Measurements from ENCODE around the gene BCL2L15. TPM values are rescaled to one million over a fixed set of nuclear protein-coding genes. Genes with fewer than 3 reads are reported as not detected.
A peak's percentile ranks its signal among the peaks of the same experiment; 100 is the strongest.

Gene BCL2L15
- total RNA-seq, 2 experiments from 2014 or later: 1.2 to 1.5 TPM

DNA sequence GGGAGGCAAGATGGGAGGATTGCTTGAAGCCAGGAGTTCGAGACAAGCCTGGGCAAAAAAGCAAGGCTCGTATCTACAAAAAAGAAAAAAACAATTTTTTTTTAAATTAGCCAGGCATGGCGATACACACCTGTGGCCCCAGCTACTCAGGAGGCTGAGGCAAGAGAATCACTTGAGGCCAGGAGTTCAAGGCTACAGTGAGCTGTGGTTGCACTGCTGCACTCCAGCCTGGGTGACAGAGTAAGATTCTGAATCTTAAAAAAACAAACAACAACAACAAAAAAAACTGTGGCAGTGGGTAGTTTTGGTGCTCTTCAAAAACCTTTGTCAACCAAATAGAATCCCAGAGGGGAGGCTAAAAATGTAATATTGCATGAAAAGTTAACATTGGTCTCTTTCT lies 16.6 kb downstream of the BCL2L15 start:
- Mint-ChIP-seq H3K36me3 (ENCODE audit: low read depth) (peaks cover 23% of the 10 kb centered on the region), H3K4me3 (peak overlapping the region; percentile 75), H3K27me3 (no peaks in the 10 kb centered on the region), H3K9me3 (no peaks in the 10 kb centered on the region), H3K27ac (peak overlapping the region; percentile 94), H3K4me1 (ENCODE audit: low read depth) (peaks cover 78% of the 10 kb centered on the region)
- ChIA-PET POLR2A (interaction anchor here (1.1 to 2.3 kb wide), 4 partner anchors 11 to 59 kb away, joined by 3 to 12 read pairs (median 8); partner anchors contain the start of genes AP4B1 and BCL2L15), CTCF (interaction anchor here (1.0 to 3.4 kb wide), 3 partner anchors 22 to 59 kb away, joined by 4 to 15 read pairs (median 4); partner anchors contain the start of genes AP4B1, DCLRE1B and HIPK1)
- Histone ChIP-seq H3K4me1 (ENCODE audit: insufficient read depth, low read length) (peaks cover 38% of the 10 kb centered on the region), H3K9me3 (ENCODE audit: control insufficient read depth in 1 of 2, insufficient read depth in 1 of 2, low read length in 2 of 2) (no peaks in the 10 kb centered on the region), H3K36me3 (ENCODE audit: insufficient read depth, low read length) (peaks cover 3% of the 10 kb centered on the region), H3K27ac (ENCODE audit: low read depth in 1 of 2, low read length in 2 of 2) (peak overlapping the region in 1 of 2 donors; percentile 75), H3K27me3 (ENCODE audit: control insufficient read depth in 1 of 2, insufficient read depth in 2 of 2, low read length in 2 of 2) (no peaks in the 10 kb centered on the region), H3K4me3 (ENCODE audit: low read length) (peak overlapping the region; percentile 55)
- TF ChIP-seq, protein P1, sequence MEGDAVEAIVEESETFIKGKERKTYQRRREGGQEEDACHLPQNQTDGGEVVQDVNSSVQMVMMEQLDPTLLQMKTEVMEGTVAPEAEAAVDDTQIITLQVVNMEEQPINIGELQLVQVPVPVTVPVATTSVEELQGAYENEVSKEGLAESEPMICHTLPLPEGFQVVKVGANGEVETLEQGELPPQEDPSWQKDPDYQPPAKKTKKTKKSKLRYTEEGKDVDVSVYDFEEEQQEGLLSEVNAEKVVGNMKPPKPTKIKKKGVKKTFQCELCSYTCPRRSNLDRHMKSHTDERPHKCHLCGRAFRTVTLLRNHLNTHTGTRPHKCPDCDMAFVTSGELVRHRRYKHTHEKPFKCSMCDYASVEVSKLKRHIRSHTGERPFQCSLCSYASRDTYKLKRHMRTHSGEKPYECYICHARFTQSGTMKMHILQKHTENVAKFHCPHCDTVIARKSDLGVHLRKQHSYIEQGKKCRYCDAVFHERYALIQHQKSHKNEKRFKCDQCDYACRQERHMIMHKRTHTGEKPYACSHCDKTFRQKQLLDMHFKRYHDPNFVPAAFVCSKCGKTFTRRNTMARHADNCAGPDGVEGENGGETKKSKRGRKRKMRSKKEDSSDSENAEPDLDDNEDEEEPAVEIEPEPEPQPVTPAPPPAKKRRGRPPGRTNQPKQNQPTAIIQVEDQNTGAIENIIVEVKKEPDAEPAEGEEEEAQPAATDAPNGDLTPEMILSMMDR (IDR thresholded peaks at IDR 0.05): no peak
- intact Hi-C loops (cut with DNase I, micrococcal nuclease): loop anchor here (1.0 to 10.0 kb wide), 7 partner anchors 35 to 456 kb away; partner anchors contain the start of genes DCLRE1B (in 2 of the 2) and RSBN1 (in 1 of the 2)
- ATAC-seq (ENCODE audit: poor library complexity): no peak
- DNase-seq: peak in 4 of 14 experiments; percentile 10 to 41 (median 26)

DNA sequence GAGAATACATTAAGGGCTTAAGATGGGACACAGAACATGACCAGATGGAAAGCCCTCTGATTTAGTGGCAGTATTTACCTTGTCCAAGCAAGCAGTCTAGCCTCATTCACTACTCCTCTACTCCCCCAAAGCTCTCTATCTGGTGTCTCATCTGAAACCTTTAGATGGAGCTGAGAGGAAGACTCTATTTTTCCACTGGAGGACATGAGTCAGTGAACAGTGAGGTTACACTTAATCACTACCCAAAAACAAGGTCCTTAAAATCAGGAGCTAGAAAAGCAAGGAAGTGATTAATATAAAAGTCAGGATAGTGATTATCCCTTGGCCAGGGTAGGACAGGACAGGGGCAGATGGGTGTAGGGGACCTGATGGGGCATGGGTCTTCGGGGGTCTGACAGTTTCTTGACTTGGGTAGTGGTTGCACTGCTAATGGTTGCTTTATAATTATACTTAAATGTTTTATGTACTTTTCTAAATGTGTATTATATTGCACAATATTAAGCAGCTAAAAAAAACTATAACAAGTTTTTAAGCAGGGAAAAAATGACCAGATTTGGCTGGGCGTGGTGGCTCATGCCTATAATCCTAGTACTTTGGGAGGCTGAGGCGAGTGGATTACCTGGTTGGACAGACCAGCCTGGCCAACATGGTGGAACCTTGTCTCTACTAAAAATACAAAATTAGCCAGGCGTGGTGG lies 18.8 kb downstream of the BCL2L15 start:
- DNase-seq: peak in 1 of 14 experiments; percentile 25
- no peaks in the 10 kb centered on the region for H3K27me3 Mint-ChIP-seq
- H3K4me1 ChIP-seq (ENCODE audit: insufficient read depth, low read length): peaks cover 35% of the 10 kb centered on the region
- H3K27ac ChIP-seq (ENCODE audit: low read depth in 1 of 2, low read length in 2 of 2): no peak overlapping the region
- peak overlapping the region; percentile 94 for H3K27ac Mint-ChIP-seq
- ATAC-seq (ENCODE audit: poor library complexity): no peak
- H3K4me1 Mint-ChIP-seq (ENCODE audit: low read depth): peaks cover 67% of the 10 kb centered on the region
- no peaks in the 10 kb centered on the region for H3K27me3 ChIP-seq (ENCODE audit: control insufficient read depth in 1 of 2, insufficient read depth in 2 of 2, low read length in 2 of 2)
- intact Hi-C loops (cut with DNase I, micrococcal nuclease): loop anchor here in 1 of 2 experiments (2.0 kb wide), 1 partner anchor 32 kb away; no protein-coding TSS in a partner anchor
- H3K36me3 Mint-ChIP-seq (ENCODE audit: low read depth): peaks cover 42% of the 10 kb centered on the region
- ChIA-PET POLR2A (interaction anchor here (0.7 to 2.3 kb wide), 5 partner anchors 9 to 70 kb away, joined by 3 to 8 read pairs (median 3); partner anchors contain the start of genes AP4B1 and RSBN1), CTCF (interaction anchor here (1.1 to 3.4 kb wide), 7 partner anchors 8 to 61 kb away, joined by 3 to 15 read pairs (median 4); partner anchors contain the start of genes AP4B1, DCLRE1B and HIPK1)
- H3K9me3 ChIP-seq (ENCODE audit: control insufficient read depth in 1 of 2, insufficient read depth in 1 of 2, low read length in 2 of 2): no peaks in the 10 kb centered on the region
- H3K9me3 Mint-ChIP-seq: no peaks in the 10 kb centered on the region
- peak overlapping the region; percentile 75 for H3K4me3 Mint-ChIP-seq
- TF ChIP-seq, protein P1 (IDR thresholded peaks at IDR 0.05): no peak
- peaks cover 10% of the 10 kb centered on the region for H3K36me3 ChIP-seq (ENCODE audit: insufficient read depth, low read length)
- no peak overlapping the region for H3K4me3 ChIP-seq (ENCODE audit: low read length)

DNA sequence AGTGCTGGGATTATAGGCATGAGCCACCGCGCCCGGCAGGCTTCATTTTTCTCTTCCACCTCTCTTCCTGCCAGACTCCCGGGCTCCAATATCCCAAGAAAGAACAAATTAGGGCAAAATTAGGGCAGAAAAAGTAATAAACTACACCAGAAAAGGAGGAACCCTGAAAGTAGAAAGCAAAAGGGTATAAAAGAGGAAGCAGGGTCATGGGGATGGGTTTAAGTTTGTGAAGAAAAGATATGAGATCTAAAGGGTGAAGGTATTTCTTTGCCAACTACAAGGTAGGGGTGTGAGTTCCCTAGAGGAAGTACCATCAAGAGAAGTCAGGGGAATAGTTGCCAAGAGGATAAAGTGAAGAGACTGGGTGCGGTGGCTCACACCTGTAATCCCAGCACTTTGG lies 25.7 kb downstream of the BCL2L15 start:
- H3K4me1 ChIP-seq (ENCODE audit: insufficient read depth, low read length): peaks cover 10% of the 10 kb centered on the region
- peaks cover 60% of the 10 kb centered on the region for H3K36me3 Mint-ChIP-seq (ENCODE audit: low read depth)

More for the DNA sequence above, 25.7 kb downstream of the BCL2L15 start:
- no peak for DNase-seq
- TF ChIP-seq, protein P1 (IDR thresholded peaks at IDR 0.05): no peak
- Histone ChIP-seq H3K36me3 (ENCODE audit: insufficient read depth, low read length) (peaks cover 42% of the 10 kb centered on the region), H3K27me3 (ENCODE audit: control insufficient read depth in 1 of 2, insufficient read depth in 2 of 2, low read length in 2 of 2) (no peaks in the 10 kb centered on the region), H3K9me3 (ENCODE audit: control insufficient read depth in 1 of 2, insufficient read depth in 1 of 2, low read length in 2 of 2) (no peaks in the 10 kb centered on the region), H3K27ac (ENCODE audit: low read depth in 1 of 2, low read length in 2 of 2) (no peak overlapping the region), H3K4me3 (ENCODE audit: low read length) (no peak overlapping the region)
- intact Hi-C loops (cut with DNase I, micrococcal nuclease): no loop called here
- ATAC-seq (ENCODE audit: poor library complexity): no peak
- Mint-ChIP-seq H3K4me1 (ENCODE audit: low read depth) (peaks cover 59% of the 10 kb centered on the region), H3K27me3 (no peaks in the 10 kb centered on the region), H3K27ac (no peak overlapping the region), H3K9me3 (no peaks in the 10 kb centered on the region), H3K4me3 (no peak overlapping the region)
- ChIA-PET CTCF (no interaction called here), POLR2A (interaction anchor here (2.0 kb wide), 1 partner anchor 11 kb away, joined by 6 read pairs; no protein-coding TSS in a partner anchor)
